Activated CD4-positive, CD25-positive, alpha-beta regulatory T cell treated with anti-CD3 and anti-CD28 coated beads, Interleukin-2, amount 50 U/mL, for 16 hours (primary cell): ENCODE data around the gene COPG2.
"Not testable (repeated sequence)": the region's sequence is repeated elsewhere in the genome, so short reads cannot be mapped to it uniquely, and the experiment has no call there.

Experiments used
- DNase-seq: peaks from one replicate; pipeline ENCODE4 v3.0.0-alpha.2; 2020; ENCODE audit warnings: low read depth, low spot score

The COPG2 gene

GRCh38 chr7:130668258-130669084, at the start of gene COPG2:
TSS of gene COPG2 (minus strand) at chr7:130668748. CDS start at chr7:130668668, 80 bp downstream.
- DNase-seq: peak; percentile 49

- DNase-seq: no peak
Observed at GRCh38 chr7:130712416-130712815, 43.9 kb upstream of the COPG2 start.

GRCh38 chr7:130708766-130709165, 40.2 kb upstream of the COPG2 start:
- DNase-seq: no peak

- no peak for DNase-seq
Observed at GRCh38 chr7:130708001-130708400, 39.5 kb upstream of the COPG2 start.

- DNase-seq: no peak
Observed at GRCh38 chr7:130703851-130704250, 35.3 kb upstream of the COPG2 start.

- no peak for DNase-seq
Observed at GRCh38 chr7:130701650-130702049, 33.1 kb upstream of the COPG2 start.

- no peak for DNase-seq
Observed at GRCh38 chr7:130700760-130701159, 32.2 kb upstream of the COPG2 start.

- DNase-seq: no peak
Observed at GRCh38 chr7:130699686-130700085, 31.1 kb upstream of the COPG2 start.

- no peak for DNase-seq
Observed at GRCh38 chr7:130697820-130698219, 29.3 kb upstream of the COPG2 start.

GRCh38 chr7:130695840-130696239, 27.3 kb upstream of the COPG2 start:
- DNase-seq: no peak

- not testable (repeated sequence) for DNase-seq
Observed at GRCh38 chr7:130692396-130692795, 23.8 kb upstream of the COPG2 start.

GRCh38 chr7:130689683-130690082, 21.1 kb upstream of the COPG2 start:
- DNase-seq: no peak

- DNase-seq: no peak
Observed at GRCh38 chr7:130683026-130683425, 14.5 kb upstream of the COPG2 start.

- no peak for DNase-seq
Observed at GRCh38 chr7:130674456-130674855, 5.9 kb upstream of the COPG2 start.

- no peak for DNase-seq
Observed at GRCh38 chr7:130673066-130673465, 4.5 kb upstream of the COPG2 start.

GRCh38 chr7:130672146-130672545, 3.6 kb upstream of the COPG2 start:
- DNase-seq: no peak

GRCh38 chr7:130669085-130669700, 645 bp upstream of the COPG2 start:
- DNase-seq: no peak

- DNase-seq: no peak
Observed at GRCh38 chr7:130667593-130668257, 823 bp downstream of the COPG2 start.

GRCh38 chr7:130662426-130662825, 6.1 kb downstream of the COPG2 start:
- DNase-seq: no peak

- DNase-seq: no peak
Observed at GRCh38 chr7:130655286-130655685, 13.3 kb downstream of the COPG2 start.

- no peak for DNase-seq
Observed at GRCh38 chr7:130654850-130655249, 13.7 kb downstream of the COPG2 start.

- no peak for DNase-seq
Observed at GRCh38 chr7:130650611-130651120, 17.9 kb downstream of the COPG2 start.
